GM23248 (cell line): ENCODE measurements around the gene TRIM3. TPM values are rescaled to one million over a fixed set of nuclear protein-coding genes. Genes with fewer than 3 reads are reported as not detected.
A peak's percentile ranks its signal among the peaks of the same experiment; 100 is the strongest.

Source experiments
- DNase-seq: peaks from one replicate; pipeline ENCODE4 v3.0.0-alpha.2; 2015
- H2AFZ ChIP-seq: fragments of 200-600 bp; sonication (generic); 2 replicates; pipeline ENCODE4 v1.6.1; 2016; ENCODE audit warnings: antibody characterized with exemption
- H3F3A ChIP-seq: fragments of 200-600 bp; sonication (generic); 2 replicates; pipeline ENCODE4 v1.6.1; 2016; ENCODE audit warnings: mild to moderate bottlenecking, antibody characterized with exemption, mixed run types; ENCODE audit not compliant: insufficient read depth
- H3K27ac ChIP-seq: fragments of 200-600 bp; sonication (generic); 2 replicates; pipeline ENCODE4 v1.5.1; 2016; ENCODE audit warnings: mild to moderate bottlenecking
- H3K27me3 ChIP-seq: fragments of 200-600 bp; sonication (generic); replicated peaks from 2 replicates; pipeline ENCODE4 v1.6.1; 2016; ENCODE audit warnings: mild to moderate bottlenecking; ENCODE audit not compliant: insufficient read depth
- H3K36me3 ChIP-seq: fragments of 200-600 bp; sonication (generic); 2 replicates; pipeline ENCODE4 v1.6.1; 2016; ENCODE audit warnings: low read depth, mild to moderate bottlenecking
- H3K4me1 ChIP-seq: fragments of 200-600 bp; sonication (generic); 2 replicates; pipeline ENCODE4 v1.6.1; 2016; ENCODE audit warnings: mild to moderate bottlenecking; ENCODE audit not compliant: insufficient read depth
- H3K4me2 ChIP-seq: fragments of 200-600 bp; sonication (generic); one replicate; pipeline ENCODE4 v1.6.1; 2016; ENCODE audit warnings: mild to moderate bottlenecking; ENCODE audit not compliant: unreplicated experiment
- H3K4me3 ChIP-seq: fragments of 200-600 bp; sonication (generic); 2 replicates; pipeline ENCODE4 v1.5.1; 2016; ENCODE audit warnings: mild to moderate bottlenecking
- H3K79me2 ChIP-seq: fragments of 200-600 bp; sonication (generic); 2 replicates; pipeline ENCODE4 v1.6.1; 2016; ENCODE audit warnings: mild to moderate bottlenecking; ENCODE audit not compliant: insufficient read depth
- H3K9ac ChIP-seq: fragments of 200-600 bp; sonication (generic); 2 replicates; pipeline ENCODE4 v1.6.1; 2016; ENCODE audit warnings: mild to moderate bottlenecking
- H3K9me2 ChIP-seq: fragments of 200-600 bp; sonication (generic); 2 replicates; pipeline ENCODE4 v1.6.1; 2016; ENCODE audit warnings: mixed run types, mild to moderate bottlenecking, moderate library complexity; ENCODE audit not compliant: insufficient read depth
- H3K9me3 ChIP-seq: fragments of 200-600 bp; sonication (generic); one replicate; pipeline ENCODE4 v1.6.1; 2017; ENCODE audit warnings: low read depth
- H4K20me1 ChIP-seq: fragments of 200-600 bp; sonication (generic); 2 replicates; pipeline ENCODE4 v1.6.0; 2016; ENCODE audit not compliant: insufficient read depth
- EZH2 ChIP-seq: fragments of 200-600 bp; sonication (generic); IDR thresholded peaks from 2 replicates; pipeline ENCODE4 v1.6.1; 2018; ENCODE audit warnings: antibody characterized with exemption, mild to moderate bottlenecking; ENCODE audit not compliant: insufficient read depth, poor library complexity, severe bottlenecking
- EZH2phosphoT487 ChIP-seq: fragments of 200-600 bp; sonication (generic); IDR thresholded peaks from 2 replicates; pipeline ENCODE4 v1.6.1; 2018; ENCODE audit warnings: antibody characterized with exemption, moderate library complexity, mild to moderate bottlenecking, low read depth; ENCODE audit not compliant: insufficient read depth
- WGBS, 2 experiments: methylation state at CpG; one replicate each; pipeline ENCODE4 v1.1.6; 2015 to 2017; ENCODE audit warnings: low lambda C conversion rate in 2 of 2, low coverage in 1 of 2; ENCODE audit errors: missing lambda C conversion rate in 2 of 2; 5-methylcytosine and 5-hydroxymethylcytosine counted together
- in situ Hi-C: fragments of 300-500 bp; cut with MboI; formaldehyde crosslinking; loops from 2 replicates; pipeline ENCODE4 v1.15.0; 2020
- polyA plus RNA-seq: library from polyadenylated mRNA; unstranded; fragments of >200 nt; fragmentation: Nextera tagmentation; extraction: Ambion mirVana; gene quantifications from 2 replicates; pipeline ENCODE4 v1.2.1, GENCODE V29; 2016
- total RNA-seq: library from RNA; depleted of rRNA; stranded (reverse); fragments of >200 nt; shearing (Covaris generic); gene quantifications from 2 replicates; pipeline ENCODE4 v1.2.3, GENCODE V29; 2014

The TRIM3 gene
- total and polyA plus RNA-seq, 2 experiments from 2014 or later = 15.2 to 29.9 TPM

DNA sequence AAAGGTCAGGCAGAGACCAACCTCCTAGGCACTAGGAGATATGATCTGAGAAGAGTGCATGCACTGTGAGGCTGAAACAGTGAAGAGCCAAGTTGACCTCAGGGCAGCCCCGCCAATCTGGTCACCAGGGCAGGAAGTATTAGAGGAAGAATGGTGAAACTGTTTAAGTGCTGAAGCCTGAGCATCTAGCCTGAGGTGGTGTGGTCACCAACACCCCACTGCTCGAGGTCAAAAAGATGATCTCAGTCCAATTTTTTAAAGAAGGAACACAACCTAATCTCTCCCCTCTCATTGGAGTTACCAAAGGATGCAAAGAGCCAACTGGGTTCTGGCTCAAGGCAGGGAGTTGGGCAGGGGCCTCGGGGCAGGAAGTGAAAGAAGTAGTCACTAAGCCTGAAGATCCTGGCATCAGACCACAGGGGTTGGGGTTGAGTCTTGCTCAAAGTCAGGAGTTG is 58.8 kb downstream of the TRIM3 start:
- no peaks in the 10 kb centered on the region; the same call in 1 of the 2 replicates for H4K20me1 ChIP-seq
- H3K4me1 ChIP-seq = peaks cover 16% of the 10 kb centered on the region
- H3K27ac ChIP-seq = no peak overlapping the region
- H3K9me3 ChIP-seq = no peaks in the 10 kb centered on the region
- in situ Hi-C loops = no loop called here
- H3F3A ChIP-seq = no peaks in the 10 kb centered on the region
- no peaks in the 10 kb centered on the region for H3K36me3 ChIP-seq
- no peak for DNase-seq
- no peak overlapping the region for H2AFZ ChIP-seq
- no peak overlapping the region for H3K9ac ChIP-seq
- H3K9me2 ChIP-seq = no peaks in the 10 kb centered on the region
- no peak overlapping the region for H3K4me2 ChIP-seq
- 74 to 79% methylated on average over 3 of the region's 3 CpGs for WGBS, 2 experiments
- H3K27me3 ChIP-seq = no peaks in the 10 kb centered on the region
- no peak for TF ChIP-seq EZH2
- no peak for TF ChIP-seq EZH2phosphoT487
- no peak overlapping the region for H3K4me3 ChIP-seq
- H3K79me2 ChIP-seq = peaks cover 41% of the 10 kb centered on the region

GRCh38 chr11:6413791-6414201 is 59.9 kb downstream of the TRIM3 start:
- Histone ChIP-seq H3K4me3 (no peak overlapping the region), H4K20me1 (no peaks in the 10 kb centered on the region; the same call in 1 of the 2 replicates), H3K9me3 (no peaks in the 10 kb centered on the region), H3K36me3 (no peaks in the 10 kb centered on the region), H3K27me3 (no peaks in the 10 kb centered on the region), H3F3A (no peaks in the 10 kb centered on the region), H3K79me2 (peaks cover 41% of the 10 kb centered on the region), H2AFZ (no peak overlapping the region), H3K9ac (no peak overlapping the region), H3K27ac (no peak overlapping the region), H3K4me2 (no peak overlapping the region), H3K9me2 (no peaks in the 10 kb centered on the region), H3K4me1 (peaks cover 12% of the 10 kb centered on the region)
- TF ChIP-seq EZH2 (no peak), EZH2phosphoT487 (no peak)
- peak; percentile 24 for DNase-seq
- 69 to 70% methylated on average over 12 of the region's 12 CpGs for whole genome bisulfite sequencing, 2 experiments
- in situ Hi-C loops = no loop called here

- in situ Hi-C loops = no loop called here
- Histone ChIP-seq H3K9me3 (no peaks in the 10 kb centered on the region), H3F3A (no peaks in the 10 kb centered on the region), H3K9ac (no peak overlapping the region), H3K4me2 (no peak overlapping the region), H3K9me2 (no peaks in the 10 kb centered on the region), H2AFZ (no peak overlapping the region), H3K36me3 (no peaks in the 10 kb centered on the region), H3K27me3 (no peaks in the 10 kb centered on the region), H3K79me2 (peaks cover 24% of the 10 kb centered on the region), H3K27ac (no peak overlapping the region), H4K20me1 (no peaks in the 10 kb centered on the region; the same call in 1 of the 2 replicates), H3K4me3 (no peak overlapping the region), H3K4me1 (peaks cover 6% of the 10 kb centered on the region)
- 92 to 98% methylated on average over 10 of the region's 10 CpGs for WGBS, 2 experiments
- TF ChIP-seq EZH2 = no peak
- TF ChIP-seq EZH2phosphoT487 = no peak
- DNase-seq = no peak
Observed at GRCh38 chr11:6411594-6412031, 62.1 kb downstream of the TRIM3 start.

DNA sequence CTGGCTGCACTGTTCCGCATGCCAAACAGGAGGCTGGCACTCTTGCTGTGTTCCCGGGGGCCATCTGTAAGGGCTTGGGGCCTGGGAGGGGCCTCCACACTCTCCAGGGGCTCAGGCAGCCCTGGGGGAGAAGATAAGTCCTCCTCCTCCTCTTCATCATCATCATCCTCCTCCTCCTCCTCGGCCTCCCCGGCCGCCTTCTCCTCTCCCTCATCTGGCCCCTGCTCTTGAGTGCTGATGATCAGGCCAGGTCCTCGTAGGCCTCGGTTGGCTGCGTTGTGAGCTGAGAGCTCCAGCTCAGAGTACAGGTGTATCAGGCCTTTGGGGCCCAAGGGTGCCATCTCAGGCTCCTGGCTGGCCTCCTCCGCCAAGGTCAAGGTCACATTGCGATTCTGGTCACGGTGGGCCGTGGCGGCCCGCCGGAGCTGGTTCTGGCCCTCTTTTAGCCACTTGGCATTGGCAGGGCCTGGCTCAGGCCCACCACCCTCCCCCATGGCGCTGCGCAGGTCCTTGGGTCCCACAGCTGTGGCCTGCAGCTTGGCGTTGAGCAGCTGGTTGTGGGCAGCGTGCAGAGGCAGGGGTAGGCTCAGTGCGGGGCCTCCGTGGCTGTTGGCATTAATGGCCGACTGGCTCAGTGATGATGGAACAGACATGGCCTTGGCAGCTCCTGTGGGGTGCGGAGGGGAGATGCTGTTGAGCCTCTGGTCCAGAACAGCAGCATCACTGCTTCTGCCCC is 62.9 kb downstream of the TRIM3 start:
- no peaks in the 10 kb centered on the region for H4K20me1 ChIP-seq
- TF ChIP-seq EZH2 = no peak
- no peak for TF ChIP-seq EZH2phosphoT487
- in situ Hi-C loops = no loop called here
- H3K9me3 ChIP-seq = no peaks in the 10 kb centered on the region
- H3K4me2 ChIP-seq = no peak overlapping the region
- H3K4me3 ChIP-seq = no peak overlapping the region
- no peak overlapping the region for H3K9ac ChIP-seq
- no peak for DNase-seq
- no peak overlapping the region for H3K27ac ChIP-seq
- no peaks in the 10 kb centered on the region for H3K27me3 ChIP-seq
- H3K36me3 ChIP-seq = no peaks in the 10 kb centered on the region
- no peaks in the 10 kb centered on the region for H3F3A ChIP-seq
- 90 to 92% methylated on average over 18 to 23 of the region's 23 CpGs for WGBS, 2 experiments
- H2AFZ ChIP-seq = no peak overlapping the region
- peaks cover 5% of the 10 kb centered on the region for H3K4me1 ChIP-seq
- H3K9me2 ChIP-seq = no peaks in the 10 kb centered on the region
- peaks cover 21% of the 10 kb centered on the region for H3K79me2 ChIP-seq
